Uterus (tissue), 2 donors: ENCODE data around the gene KRTAP4-9.

Experiments
- CTCF ChIP-seq, 4 experiments: fragments of 200-600 bp in 2 of 4; fragments of 450-650 bp in 2 of 4; sonication (generic) in 2 of 4; IDR thresholded peaks; one replicate each; pipeline ENCODE4 v1.5.1; 2016 to 2019; ENCODE audit warnings: antibody characterized with exemption in 4 of 4, mild to moderate bottlenecking in 2 of 4, moderate library complexity in 1 of 4
- POLR2A ChIP-seq, 2 donors: fragments of 450-650 bp; IDR thresholded peaks; one replicate each; pipeline ENCODE4 v1.6.1; 2016; ENCODE audit warnings: antibody characterized with exemption in 2 of 2, mild to moderate bottlenecking in 1 of 2, moderate library complexity in 1 of 2

GRCh38 chr17:41101586-41102259 is 3.5 kb upstream of the KRTAP4-9 start, which contains the start of gene KRTAP4-16:
- no peak for TF ChIP-seq POLR2A (IDR thresholded peaks at IDR 0.05)
- TF ChIP-seq CTCF (IDR thresholded peaks at IDR 0.05) = no peak
